HG02973 (cell line): ENCODE measurements around the gene GDF11.

Experiments used
- ATAC-seq: cut with Tn5 transposase; IDR thresholded peaks from one replicate; pipeline ENCODE4 v1.9.1; 2021; ENCODE audit warnings: moderate library complexity; ENCODE audit not compliant: unreplicated experiment

Gene GDF11

GRCh38 chr12:55721601-55722213 is 21.2 kb upstream of the GDF11 start:
- no peak for ATAC-seq

GRCh38 chr12:55722948-55723347 is 20.0 kb upstream of the GDF11 start:
- ATAC-seq: no peak

DNA sequence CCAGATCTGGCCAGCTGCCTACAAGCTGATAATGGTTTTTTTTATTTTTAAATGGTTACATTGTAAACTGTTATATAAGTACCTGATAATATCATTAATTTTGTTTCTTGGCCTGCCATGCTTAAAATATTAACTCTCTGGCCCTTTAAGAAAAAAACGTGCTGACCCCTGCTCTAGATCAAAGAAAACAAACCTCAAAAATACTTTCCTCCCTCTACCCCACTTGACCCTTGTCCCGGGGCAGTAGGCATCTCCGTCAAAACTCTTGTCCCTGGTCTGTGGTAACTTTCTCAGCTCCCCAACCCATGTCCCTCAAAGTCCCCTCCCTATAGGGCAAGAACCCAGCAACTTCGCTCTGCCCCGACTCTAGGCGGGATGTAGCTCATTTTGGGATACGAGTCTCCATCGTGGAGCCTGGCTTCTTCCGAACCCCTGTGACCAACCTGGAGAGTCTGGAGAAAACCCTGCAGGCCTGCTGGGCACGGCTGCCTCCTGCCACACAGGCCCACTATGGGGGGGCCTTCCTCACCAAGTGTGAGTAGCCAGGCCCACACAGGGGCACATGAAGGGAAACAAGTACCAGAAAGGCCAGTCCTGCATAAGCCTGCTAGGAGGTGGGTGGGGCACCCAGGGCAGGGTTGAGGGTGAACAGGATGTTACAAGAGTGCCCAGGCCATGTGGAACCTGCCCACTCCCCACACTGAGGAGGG is 19.3 kb upstream of the GDF11 start:
- ATAC-seq: no peak

GRCh38 chr12:55724226-55724939 is 18.5 kb upstream of the GDF11 start:
- no peak for ATAC-seq

DNA sequence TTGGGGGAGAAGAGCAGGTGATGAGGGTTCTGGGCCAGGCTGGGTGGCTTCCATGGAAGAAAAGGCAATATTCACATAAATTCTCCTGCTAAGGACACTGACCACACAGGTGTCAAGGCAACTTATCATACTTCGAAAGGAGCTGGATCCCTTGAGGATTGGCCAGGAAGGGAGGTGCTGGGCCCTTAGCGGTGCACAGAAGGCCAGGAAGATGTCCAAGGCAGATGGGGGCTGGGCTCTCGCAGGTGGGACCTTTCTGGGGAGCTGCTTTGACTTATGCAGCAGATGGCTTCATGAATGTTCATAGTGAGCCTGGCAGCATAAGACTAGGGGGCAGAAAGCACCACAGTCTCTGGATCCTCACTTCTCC is 18.0 kb upstream of the GDF11 start:
- no peak for ATAC-seq

DNA sequence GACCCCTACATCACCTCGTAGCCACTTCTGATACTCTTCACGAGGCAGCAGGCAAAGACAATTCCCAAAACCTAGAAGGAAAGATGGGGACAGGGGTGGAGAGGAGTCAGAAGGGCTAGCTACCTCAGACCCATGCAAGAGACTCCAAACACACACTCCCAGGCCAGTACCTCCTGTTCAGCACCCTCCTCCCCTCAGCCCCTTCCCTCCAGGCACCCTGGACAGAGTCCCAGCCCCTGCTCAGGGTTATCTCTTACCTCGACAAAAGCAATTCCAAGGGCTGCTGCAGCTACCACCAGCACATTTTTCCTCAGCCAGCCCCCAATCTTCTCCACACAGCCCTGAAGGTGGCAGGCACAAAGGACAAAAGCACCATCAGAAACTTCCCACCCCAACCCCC is 17.4 kb upstream of the GDF11 start:
- ATAC-seq: no peak

- ATAC-seq: no peak
Observed at GRCh38 chr12:55726971-55727370, 16.0 kb upstream of the GDF11 start.

- no peak for ATAC-seq
Observed at GRCh38 chr12:55727643-55728185, 15.2 kb upstream of the GDF11 start.

- peak; percentile 17 for ATAC-seq
Observed at GRCh38 chr12:55728186-55728938, 14.6 kb upstream of the GDF11 start.

- ATAC-seq: peak; percentile 57
Observed at GRCh38 chr12:55728939-55729818, 13.7 kb upstream of the GDF11 start, which contains the start of gene CD63. Gene CD63, minus strand, starts transcription at chr12:55729009. Its CDS starts 668 bp downstream, at chr12:55728341.

GRCh38 chr12:55729819-55730818 is 12.8 kb upstream of the GDF11 start:
- ATAC-seq: peak; percentile 42

- no peak for ATAC-seq
Observed at GRCh38 chr12:55732288-55732687, 10.6 kb upstream of the GDF11 start.

DNA sequence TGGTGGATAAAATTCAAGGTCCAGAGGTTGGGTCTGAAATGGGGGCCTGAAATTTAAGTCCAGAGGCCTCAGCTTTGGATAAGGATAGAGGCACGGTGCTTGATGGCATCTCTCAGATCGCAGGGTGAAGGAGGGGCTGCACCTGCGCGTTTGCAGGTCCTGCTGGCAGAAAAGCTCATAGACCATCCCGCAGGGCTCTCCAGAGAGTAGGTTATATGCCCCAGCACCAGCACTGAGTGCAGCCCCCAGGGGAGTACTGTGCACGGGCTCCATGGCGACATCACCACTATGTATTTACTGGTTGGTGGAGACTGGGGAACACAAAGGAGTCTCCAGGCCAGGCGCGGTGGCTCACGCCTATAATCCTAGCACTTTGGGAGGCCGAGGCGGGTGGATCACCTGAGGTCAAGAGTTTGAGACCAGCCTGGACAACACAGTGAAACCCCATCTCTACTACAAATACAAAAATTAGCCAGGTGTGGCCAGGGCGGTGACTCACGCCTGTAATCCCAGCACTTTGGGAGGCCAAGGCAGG is 9.8 kb upstream of the GDF11 start:
- ATAC-seq: no peak

DNA sequence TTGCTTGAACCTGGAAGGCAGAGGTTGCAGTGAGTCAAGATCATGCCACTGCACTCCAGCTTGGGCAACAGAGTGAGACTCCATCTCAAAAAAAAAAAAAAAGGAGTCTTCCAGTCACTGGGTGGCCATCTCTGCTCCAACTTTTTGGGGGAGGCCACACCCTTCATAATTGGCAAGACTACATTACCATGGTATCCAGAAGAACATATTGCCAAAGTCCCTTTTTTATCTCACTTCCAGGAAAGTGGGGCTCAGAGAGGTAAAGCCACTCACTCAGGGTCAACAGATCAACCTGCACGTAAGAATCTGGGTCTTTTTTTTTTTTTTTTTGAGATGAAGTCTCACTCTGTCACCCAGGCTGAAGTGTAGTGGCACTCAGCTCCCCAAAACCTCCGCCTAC is 9.1 kb upstream of the GDF11 start:
- ATAC-seq: no peak

DNA sequence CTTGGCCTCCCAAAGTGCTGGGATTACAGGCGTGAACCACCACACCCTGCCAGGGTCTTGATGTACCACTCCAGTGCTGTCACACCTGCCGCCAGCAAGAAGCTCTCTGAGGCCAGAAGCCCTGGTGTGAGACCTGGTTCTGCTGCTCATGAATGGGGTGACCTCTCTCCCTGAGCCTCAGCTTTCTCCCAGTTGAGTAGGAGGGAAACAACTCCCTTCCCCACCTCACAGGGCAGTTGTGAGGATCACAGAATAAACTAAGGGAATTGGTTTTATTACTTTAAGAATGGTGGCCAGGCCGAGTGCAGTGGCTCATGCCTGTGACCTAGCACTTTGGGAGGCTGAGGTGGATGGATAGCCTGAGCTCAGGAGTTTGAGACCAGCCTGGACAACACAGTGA is 8.3 kb upstream of the GDF11 start:
- ATAC-seq: no peak

DNA sequence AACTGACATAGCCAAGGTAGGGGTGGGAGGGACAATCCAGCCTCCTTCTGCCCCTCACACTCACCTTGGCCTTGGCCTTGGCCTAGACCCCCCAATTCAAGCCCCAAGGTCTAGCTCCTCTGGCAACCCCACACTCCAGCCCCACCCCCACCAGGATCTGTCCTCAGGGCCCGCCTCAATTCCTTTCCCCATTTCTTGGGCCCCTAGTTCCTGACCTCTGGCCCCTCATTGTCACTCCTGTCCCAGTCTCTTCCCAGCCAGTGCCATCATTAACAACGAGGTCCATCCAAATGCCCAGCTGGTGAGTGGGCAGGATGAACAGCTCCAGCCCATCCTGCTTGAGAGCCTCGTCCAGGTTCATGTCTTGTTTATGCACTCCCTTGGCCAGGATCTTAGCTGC is 6.8 kb upstream of the GDF11 start:
- ATAC-seq: no peak

DNA sequence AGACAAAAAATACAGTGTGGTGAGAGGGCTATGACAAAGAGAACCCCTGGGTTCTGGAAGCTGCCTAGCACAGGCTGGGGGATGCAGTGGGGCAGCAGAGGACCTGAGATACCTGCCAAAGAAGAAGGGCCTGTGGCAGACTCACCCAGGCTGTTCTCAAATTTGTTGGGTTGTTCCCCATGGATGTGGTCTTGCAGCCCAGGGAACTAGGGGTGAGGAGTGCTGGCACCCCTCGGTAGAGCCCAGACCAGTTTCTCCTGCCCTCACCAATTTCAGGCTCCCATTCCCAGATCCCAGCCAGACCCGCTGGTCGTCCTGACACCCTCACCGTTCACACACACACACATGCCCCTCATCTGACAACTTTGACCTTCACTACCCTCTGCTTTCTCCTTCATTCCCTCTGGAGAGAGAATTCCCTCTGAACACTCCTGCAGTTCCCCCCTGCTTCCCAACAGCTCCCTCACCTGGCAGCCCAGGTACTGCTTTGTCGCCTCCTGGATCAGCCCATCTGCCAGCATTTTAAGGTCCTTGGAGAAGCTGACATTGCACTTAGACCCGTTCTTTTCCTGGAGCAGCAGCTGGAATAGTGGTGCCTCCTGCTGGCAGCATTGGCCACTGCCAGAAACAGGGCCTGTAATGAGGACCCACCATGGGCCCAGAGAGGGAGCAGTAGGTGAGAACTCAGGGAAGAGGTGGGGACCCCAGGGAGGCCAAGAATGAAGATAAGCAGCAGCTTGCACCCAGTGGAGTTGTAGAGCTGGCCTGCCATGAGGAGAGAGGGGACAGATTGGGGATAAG is 5.9 kb upstream of the GDF11 start:
- ATAC-seq: no peak

GRCh38 chr12:55737581-55738122 is 5.3 kb upstream of the GDF11 start:
- no peak for ATAC-seq
